Measurements from ENCODE around the gene PAX4. TPM values are rescaled to one million over a fixed set of nuclear protein-coding genes. Genes with fewer than 3 reads are reported as not detected.

Gene PAX4
- polyA plus RNA-seq, 6 donors from 2014 or later, result not detected

DNA sequence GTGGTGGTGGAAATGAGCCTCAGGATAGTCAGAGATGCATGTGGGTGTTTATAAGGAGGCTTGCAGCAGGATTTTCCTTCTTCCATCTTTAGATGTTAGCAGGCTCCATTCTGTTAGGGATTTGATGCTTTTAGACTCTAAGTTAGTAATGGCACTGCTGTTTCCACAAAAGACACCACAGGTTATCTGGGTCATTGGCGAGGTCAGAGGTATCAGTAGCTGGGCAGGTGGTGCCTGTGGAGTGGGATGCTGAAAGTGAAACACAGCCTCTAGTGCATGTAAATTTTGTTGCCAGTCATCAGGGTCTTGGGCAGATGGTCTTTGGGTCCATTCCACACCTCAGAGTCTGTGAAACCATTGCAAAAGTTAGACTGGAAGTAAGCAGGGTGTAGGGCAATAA, 833 bp upstream of the PAX4 start:
- H3K27me3 Mint-ChIP-seq, result peaks cover 30 to 81% (median 63%) of the 10 kb centered on the region in 3 donors
- no peak for ATAC-seq (ENCODE audit: low read depth in 2 of 2)

DNA sequence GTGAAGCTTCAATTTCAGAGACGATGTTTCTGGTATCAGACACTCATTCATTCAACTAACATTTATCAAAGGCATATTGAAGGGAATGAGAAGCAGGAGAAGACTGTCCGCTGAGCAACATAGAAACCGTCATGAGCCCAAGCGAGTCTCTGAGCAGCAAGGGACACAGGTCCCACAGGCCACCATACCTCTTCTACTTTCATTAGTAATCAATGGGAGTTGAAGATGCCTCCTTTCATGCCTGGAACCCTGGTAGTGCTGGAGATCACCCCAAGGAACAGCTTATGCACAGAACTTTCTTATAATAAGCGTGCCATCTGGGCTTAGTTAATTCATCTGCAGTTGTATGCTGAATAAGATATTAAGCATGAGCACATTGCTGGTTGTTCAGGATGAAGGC, 1.2 kb downstream of the PAX4 start:
- Mint-ChIP-seq H3K4me1 (peaks cover 8 to 10% (median 8%) of the 10 kb centered on the region in 3 donors), H3K4me3 (no peak overlapping the region), H3K36me3 (peaks cover 0 to 7% of the 10 kb centered on the region in 2 donors), H3K27me3 (peaks cover 28 to 86% (median 68%) of the 10 kb centered on the region in 3 donors), H3K27ac (no peak overlapping the region), H3K9me3 (peaks cover 0 to 9% (median 1%) of the 10 kb centered on the region in 7 donors)
- no peak for ATAC-seq (ENCODE audit: low read depth in 2 of 2)
- no peak for DNase-seq

More for the DNA sequence above, 833 bp upstream of the PAX4 start:
- Mint-ChIP-seq H3K27ac (no peak overlapping the region), H3K36me3 (no peaks in the 10 kb centered on the region), H3K9me3 (peaks cover 0 to 1% (median 0%) of the 10 kb centered on the region in 7 donors), H3K4me3 (no peak overlapping the region), H3K4me1 (peaks cover 8 to 10% (median 8%) of the 10 kb centered on the region in 3 donors)
- no peak for DNase-seq

DNA sequence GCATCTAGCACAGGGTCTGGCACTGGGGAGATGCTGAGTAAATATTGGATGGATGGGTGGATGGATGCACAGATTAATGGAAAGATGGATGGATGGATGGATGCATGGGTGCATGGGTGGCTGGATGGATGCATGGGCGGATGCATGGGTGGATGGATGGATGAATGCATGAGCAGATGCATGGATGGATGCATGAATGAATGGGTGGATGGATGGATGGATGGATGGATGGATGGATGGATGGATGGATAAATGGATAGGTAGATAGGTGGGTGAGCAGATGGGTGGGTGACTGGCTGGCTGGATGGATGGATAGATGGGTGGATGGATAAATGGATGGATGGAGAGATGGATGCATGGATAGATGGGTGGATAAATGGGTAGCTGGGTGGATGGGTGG, 5.7 kb downstream of the PAX4 start:
- no peaks in the 10 kb centered on the region for H3K4me1 Mint-ChIP-seq
- no peak overlapping the region for H3K4me3 Mint-ChIP-seq
- peaks cover 0 to 9% of the 10 kb centered on the region in 2 donors for H3K36me3 Mint-ChIP-seq
- ATAC-seq (ENCODE audit: low read depth in 2 of 2), result no peak
- no peak overlapping the region for H3K27ac Mint-ChIP-seq
- peaks cover 5 to 57% (median 36%) of the 10 kb centered on the region in 3 donors for H3K27me3 Mint-ChIP-seq
- DNase-seq, result no peak
- H3K9me3 Mint-ChIP-seq, result peaks cover 3 to 15% (median 6%) of the 10 kb centered on the region in 7 donors

DNA sequence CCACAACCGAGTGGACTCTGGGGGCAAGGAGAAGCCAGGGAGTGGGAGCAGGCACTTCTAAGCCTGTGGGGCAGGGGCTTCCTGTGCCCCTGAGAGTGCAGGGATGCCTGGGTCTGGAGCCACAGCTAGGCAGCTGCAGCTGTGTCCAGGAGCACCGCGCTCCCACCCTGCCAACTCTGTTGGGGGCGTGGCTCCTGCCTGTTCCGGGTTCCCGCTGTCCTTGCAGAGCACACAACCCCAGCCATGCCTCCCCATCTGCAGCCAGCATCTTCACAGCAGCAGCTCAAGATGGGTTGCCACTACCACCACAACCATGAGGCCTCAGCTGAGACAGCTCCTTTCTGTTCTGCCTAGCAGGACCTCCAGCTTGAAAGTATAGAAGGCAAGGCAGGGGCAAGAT, 8.6 kb downstream of the PAX4 start:
- no peak for ATAC-seq (ENCODE audit: low read depth in 2 of 2)
- H3K27ac Mint-ChIP-seq, result no peak overlapping the region

DNA sequence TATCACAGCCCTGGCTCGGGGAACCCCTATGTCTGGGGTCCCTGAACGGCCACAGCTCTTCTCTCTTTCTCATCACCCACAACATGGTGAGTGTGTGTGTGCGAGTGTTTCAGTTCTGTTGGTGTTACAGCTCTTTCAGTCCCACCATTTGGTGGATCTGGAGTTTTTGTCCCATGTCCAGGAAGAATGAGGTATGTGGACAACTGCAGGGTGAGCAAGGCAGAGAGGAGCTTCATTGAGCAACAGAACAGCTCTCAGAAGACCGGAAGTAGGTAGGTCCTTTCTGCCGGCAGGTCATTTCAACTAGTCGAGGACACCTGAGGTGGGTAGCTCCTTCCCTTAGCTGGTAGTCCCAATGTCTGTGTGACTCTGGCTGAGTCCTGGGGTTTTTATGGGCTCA, 9.5 kb downstream of the PAX4 start:
- Mint-ChIP-seq H3K27ac (no peak overlapping the region), H3K4me1 (no peaks in the 10 kb centered on the region), H3K9me3 (peaks cover 3 to 13% (median 6%) of the 10 kb centered on the region in 7 donors), H3K4me3 (no peak overlapping the region), H3K27me3 (peaks cover 3 to 33% (median 30%) of the 10 kb centered on the region in 3 donors), H3K36me3 (peaks cover 3 to 9% of the 10 kb centered on the region in 2 donors)
- DNase-seq (no peak), ATAC-seq (ENCODE audit: low read depth in 2 of 2) (no peak)

More for the DNA sequence above, 8.6 kb downstream of the PAX4 start:
- peaks cover 0 to 9% of the 10 kb centered on the region in 2 donors for H3K36me3 Mint-ChIP-seq
- peaks cover 3 to 15% (median 6%) of the 10 kb centered on the region in 7 donors for H3K9me3 Mint-ChIP-seq
- H3K4me3 Mint-ChIP-seq, result no peak overlapping the region
- peaks cover under 1 to 39% (median 36%) of the 10 kb centered on the region in 3 donors for H3K27me3 Mint-ChIP-seq
- DNase-seq, result no peak
- no peaks in the 10 kb centered on the region for H3K4me1 Mint-ChIP-seq

DNA sequence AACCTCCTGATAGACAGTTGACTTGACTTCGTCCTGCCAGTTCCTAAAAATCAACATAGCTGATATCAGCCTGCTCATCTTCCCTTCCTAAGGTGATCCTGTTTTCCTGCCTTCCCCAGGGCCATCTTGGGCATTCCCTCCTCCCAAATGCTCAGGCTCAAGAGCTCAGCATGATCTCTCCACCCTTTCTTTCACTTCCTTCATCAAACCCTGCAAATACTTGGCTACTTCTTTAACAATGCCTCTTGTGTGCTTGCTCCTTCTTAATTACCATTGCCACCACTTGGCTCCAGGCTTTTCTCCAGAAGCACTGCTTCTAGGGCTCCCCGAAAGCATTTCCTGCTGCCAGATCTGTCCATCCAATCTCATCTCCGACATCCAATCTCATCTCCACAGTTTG, 17.1 kb downstream of the PAX4 start:
- peak overlapping the region in 2 of 6 donors; percentile 3 to 18 for H3K27ac Mint-ChIP-seq
- peaks cover 0 to 8% of the 10 kb centered on the region in 2 donors for H3K36me3 Mint-ChIP-seq
- H3K4me3 Mint-ChIP-seq, result no peak overlapping the region
- H3K27me3 Mint-ChIP-seq, result peaks cover 3 to 11% (median 11%) of the 10 kb centered on the region in 3 donors
- H3K4me1 Mint-ChIP-seq, result no peaks in the 10 kb centered on the region
- DNase-seq, result no peak
- H3K9me3 Mint-ChIP-seq, result no peaks in the 10 kb centered on the region
- no peak for ATAC-seq (ENCODE audit: low read depth in 2 of 2)

DNA sequence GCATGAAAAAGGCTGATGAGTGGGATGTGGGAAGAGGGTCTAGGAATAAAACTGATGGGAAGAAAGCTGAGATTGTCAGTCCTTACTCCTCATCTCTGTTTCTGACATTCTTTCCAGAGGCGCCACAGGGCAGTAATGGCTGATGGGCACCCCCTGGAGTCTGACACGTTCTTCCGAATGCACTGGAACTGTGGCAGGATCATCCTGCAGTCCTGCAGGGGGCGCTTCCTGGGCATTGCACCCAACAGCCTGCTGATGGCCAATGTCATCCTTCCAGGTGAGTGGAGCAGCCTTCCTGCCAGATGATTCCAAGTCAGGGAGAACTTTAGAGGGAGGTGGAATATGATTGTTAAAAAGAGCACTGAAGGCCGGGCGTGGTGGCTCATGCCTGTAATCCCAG, 19.6 kb downstream of the PAX4 start:
- Mint-ChIP-seq H3K27me3 (peaks cover 0 to 11% (median 11%) of the 10 kb centered on the region in 3 donors), H3K9me3 (no peaks in the 10 kb centered on the region), H3K4me3 (no peak overlapping the region), H3K36me3 (peaks cover 0 to 5% of the 10 kb centered on the region in 2 donors), H3K4me1 (peaks cover 0 to 6% (median 0%) of the 10 kb centered on the region in 3 donors), H3K27ac (peak overlapping the region in 1 of 6 donors; percentile 34)
- no peak for ATAC-seq (ENCODE audit: low read depth in 2 of 2)
- no peak for DNase-seq

DNA sequence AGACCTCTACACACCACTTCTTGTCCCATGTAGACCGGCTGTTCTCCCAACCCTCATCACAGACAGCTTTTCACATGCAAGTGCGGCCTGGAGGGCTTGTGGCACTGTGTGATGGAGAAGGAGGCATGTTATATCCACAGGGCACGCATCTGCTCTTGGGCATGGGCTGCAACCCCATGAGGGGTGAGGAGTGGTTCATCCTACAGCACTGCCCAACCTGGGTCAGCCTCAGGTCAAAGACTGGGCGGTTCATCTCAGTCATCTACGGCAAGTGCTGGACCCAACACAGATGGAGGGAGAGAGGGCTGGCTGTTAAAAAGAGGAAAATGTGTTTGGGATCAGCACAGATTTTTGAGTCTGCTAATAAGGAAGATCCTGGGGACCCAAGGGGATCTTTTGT, 22.2 kb downstream of the PAX4 start:
- H3K27ac Mint-ChIP-seq, result peak overlapping the region in 1 of 6 donors; percentile 56
- H3K27me3 Mint-ChIP-seq, result peaks cover 0 to 3% (median under 1%) of the 10 kb centered on the region in 3 donors
- H3K4me3 Mint-ChIP-seq, result no peak overlapping the region
- no peaks in the 10 kb centered on the region for H3K9me3 Mint-ChIP-seq
- peaks cover 5 to 9% of the 10 kb centered on the region in 2 donors for H3K36me3 Mint-ChIP-seq
- no peak for ATAC-seq (ENCODE audit: low read depth in 2 of 2)
- DNase-seq, result no peak
- H3K4me1 Mint-ChIP-seq, result peaks cover 6 to 7% (median 6%) of the 10 kb centered on the region in 3 donors

DNA sequence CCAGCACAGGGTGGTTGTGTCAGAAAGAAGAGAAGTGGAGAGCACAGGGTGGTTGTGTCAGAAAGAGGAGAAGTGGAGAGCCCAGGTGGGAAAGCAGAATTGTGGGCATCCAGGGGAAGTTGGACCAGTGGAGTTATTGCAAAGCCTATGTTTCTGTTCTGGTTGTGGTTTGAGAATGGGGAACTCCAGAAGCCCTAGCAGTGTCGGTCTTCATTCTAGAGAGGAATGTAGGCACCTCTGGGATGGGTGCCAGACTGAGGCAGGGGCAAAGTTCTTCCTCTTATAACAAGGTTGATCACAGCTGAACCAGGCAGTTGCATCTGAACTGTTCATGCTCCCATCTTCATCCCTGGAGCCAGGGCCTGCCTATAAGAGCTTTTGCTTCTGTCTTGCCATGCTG, 23.5 kb downstream of the PAX4 start:
- no peak overlapping the region for H3K4me3 Mint-ChIP-seq
- ATAC-seq (ENCODE audit: low read depth in 2 of 2) (no peak), DNase-seq (no peak)
- peaks cover 12 to 14% (median 12%) of the 10 kb centered on the region in 3 donors for H3K4me1 Mint-ChIP-seq
- no peaks in the 10 kb centered on the region for H3K9me3 Mint-ChIP-seq
- peak overlapping the region in 1 of 6 donors; percentile 42 for H3K27ac Mint-ChIP-seq
- H3K27me3 Mint-ChIP-seq, result no peaks in the 10 kb centered on the region
- peaks cover 5 to 9% of the 10 kb centered on the region in 2 donors for H3K36me3 Mint-ChIP-seq

DNA sequence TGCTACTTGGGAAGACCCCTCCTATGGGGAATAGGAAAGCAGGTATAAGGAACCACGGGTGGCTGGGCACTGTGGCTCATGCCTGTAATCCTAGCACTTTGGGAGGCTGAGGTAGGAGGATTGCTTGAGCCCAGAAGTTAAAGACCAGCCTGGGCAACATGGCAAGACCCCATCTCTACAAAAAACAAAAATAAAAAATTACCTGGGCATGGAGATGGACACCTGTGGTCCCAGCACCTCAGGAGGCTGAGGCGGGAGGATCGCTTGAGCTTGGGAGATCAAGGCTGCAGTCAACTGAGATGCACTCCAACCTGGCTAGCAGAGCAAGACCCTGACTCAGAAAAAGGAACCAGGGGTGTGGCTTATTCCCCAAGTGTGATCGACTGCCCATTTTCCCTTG, 25.4 kb downstream of the PAX4 start:
- Mint-ChIP-seq H3K4me1 (peaks cover 22 to 25% (median 22%) of the 10 kb centered on the region in 3 donors), H3K9me3 (no peaks in the 10 kb centered on the region), H3K36me3 (peaks cover 0 to 9% of the 10 kb centered on the region in 2 donors), H3K4me3 (peak overlapping the region in 1 of 8 donors; percentile 56), H3K27me3 (no peaks in the 10 kb centered on the region), H3K27ac (no peak overlapping the region)
- ATAC-seq (ENCODE audit: low read depth in 2 of 2), result no peak
- no peak for DNase-seq

DNA sequence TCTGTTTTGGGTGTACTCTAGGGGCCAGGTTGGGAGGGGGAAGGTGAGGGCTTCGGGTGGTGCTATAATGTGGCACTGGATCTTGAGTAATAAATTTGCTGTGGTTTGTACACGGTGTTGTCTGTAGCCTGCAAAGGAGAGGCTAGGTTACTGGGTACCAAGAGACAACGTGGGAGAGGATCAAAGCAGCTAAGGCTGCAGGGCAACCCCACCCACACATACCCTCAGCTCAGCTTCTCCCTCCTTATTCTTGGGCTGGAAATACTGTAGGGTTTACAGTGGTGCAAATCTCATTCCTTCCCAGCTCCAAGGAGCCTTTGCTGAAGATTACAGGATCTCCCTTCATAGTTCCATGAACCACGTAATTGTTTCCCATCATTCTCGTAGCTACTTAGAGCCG, 26.4 kb downstream of the PAX4 start:
- no peak overlapping the region for H3K27ac Mint-ChIP-seq
- ATAC-seq (ENCODE audit: low read depth in 2 of 2), result no peak
- peak overlapping the region in 2 of 8 donors; percentile 47 to 92 for H3K4me3 Mint-ChIP-seq
- H3K9me3 Mint-ChIP-seq, result no peaks in the 10 kb centered on the region
- H3K27me3 Mint-ChIP-seq, result no peaks in the 10 kb centered on the region
- no peak for DNase-seq
- peaks cover 0 to 9% of the 10 kb centered on the region in 2 donors for H3K36me3 Mint-ChIP-seq
- H3K4me1 Mint-ChIP-seq, result peaks cover 22 to 27% (median 25%) of the 10 kb centered on the region in 3 donors

DNA sequence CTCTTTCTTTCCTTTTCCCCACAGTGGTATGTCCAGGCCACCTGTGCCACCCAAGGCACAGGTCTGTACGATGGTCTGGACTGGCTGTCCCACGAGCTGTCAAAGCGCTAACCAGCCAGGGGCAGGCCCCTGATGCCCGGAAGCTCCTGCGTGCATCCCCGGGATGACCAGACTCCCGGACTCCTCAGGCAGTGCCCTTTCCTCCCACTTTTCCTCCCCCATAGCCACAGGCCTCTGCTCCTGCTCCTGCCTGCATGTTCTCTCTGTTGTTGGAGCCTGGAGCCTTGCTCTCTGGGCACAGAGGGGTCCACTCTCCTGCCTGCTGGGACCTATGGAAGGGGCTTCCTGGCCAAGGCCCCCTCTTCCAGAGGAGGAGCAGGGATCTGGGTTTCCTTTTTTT, 26.8 kb downstream of the PAX4 start:
- H3K27me3 Mint-ChIP-seq, result no peaks in the 10 kb centered on the region
- peaks cover 0 to 9% of the 10 kb centered on the region in 2 donors for H3K36me3 Mint-ChIP-seq
- DNase-seq (no peak), ATAC-seq (ENCODE audit: low read depth in 2 of 2) (no peak)
- H3K9me3 Mint-ChIP-seq, result no peaks in the 10 kb centered on the region
- peaks cover 22 to 30% (median 29%) of the 10 kb centered on the region in 3 donors for H3K4me1 Mint-ChIP-seq
- peak overlapping the region in 2 of 6 donors; percentile 38 to 49 for H3K27ac Mint-ChIP-seq
- H3K4me3 Mint-ChIP-seq, result peak overlapping the region in 3 of 8 donors; percentile 47 to 92 (median 51)

DNA sequence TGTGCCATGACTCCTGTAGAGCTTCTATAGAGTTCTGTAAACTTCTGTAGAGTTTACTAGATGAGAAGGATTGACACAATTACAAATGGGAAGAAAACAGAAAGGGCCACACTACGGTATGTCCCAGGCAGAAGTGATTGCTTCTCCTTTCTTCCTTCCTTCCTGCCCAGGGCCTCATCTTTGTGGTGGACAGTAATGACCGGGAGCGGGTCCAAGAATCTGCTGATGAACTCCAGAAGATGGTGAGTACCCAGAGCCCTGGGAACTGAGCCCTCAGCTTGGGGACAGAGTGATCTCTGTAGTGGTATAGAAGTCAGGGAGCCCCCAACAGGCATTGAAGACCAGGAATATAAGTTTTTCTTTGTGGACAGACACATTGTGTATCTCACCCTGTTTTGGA, 28.0 kb downstream of the PAX4 start:
- no peaks in the 10 kb centered on the region for H3K27me3 Mint-ChIP-seq
- ATAC-seq (ENCODE audit: low read depth in 2 of 2), result no peak
- H3K4me1 Mint-ChIP-seq, result peaks cover 28 to 37% (median 35%) of the 10 kb centered on the region in 3 donors

DNA sequence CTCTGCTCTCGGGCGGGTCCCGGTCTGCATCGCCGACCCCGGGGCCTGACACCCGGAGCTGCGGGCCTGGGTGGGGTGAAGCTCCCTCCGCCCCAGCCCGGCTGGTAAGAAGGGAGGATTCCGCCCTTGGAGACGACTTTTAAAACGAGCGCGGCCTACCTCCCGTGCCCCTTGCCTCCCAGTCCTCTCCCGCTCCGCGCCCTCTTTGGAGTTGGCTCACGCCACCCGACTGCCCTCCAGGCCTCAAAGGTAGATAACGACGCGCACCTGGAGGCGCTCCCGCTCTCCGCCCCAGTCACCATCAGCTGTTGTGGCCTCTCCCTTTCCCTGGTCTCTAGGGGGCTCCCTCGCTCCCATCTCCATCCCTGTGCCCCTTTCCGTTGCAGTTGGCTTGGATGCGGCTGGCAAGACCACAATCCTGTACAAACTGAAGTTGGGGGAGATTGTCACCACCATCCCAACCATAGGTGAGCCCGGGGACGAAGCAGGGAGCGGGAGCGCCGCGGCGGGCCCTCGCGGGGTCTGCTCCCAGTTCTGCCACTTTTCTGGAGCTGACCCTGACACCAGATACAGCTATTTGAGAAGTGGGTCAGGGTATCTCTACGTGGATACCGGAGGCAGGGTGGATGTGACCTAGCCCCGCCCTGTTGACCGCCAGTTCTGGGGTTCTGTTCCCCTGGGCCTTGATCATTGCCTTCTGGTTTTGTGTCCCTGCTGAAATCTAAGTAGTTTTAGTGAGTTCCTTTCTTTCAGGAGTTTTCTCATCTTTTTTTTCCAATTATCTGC, 29.1 kb downstream of the PAX4 start:
- DNase-seq (no peak), ATAC-seq (ENCODE audit: low read depth in 2 of 2) (peak in 1 of 2 donors; percentile 1)
- Mint-ChIP-seq H3K9me3 (no peaks in the 10 kb centered on the region), H3K27me3 (no peaks in the 10 kb centered on the region), H3K36me3 (peaks cover 0 to 9% of the 10 kb centered on the region in 2 donors), H3K4me1 (peaks cover 32 to 47% (median 45%) of the 10 kb centered on the region in 3 donors), H3K27ac (peak overlapping the region; percentile 82 to 96 (median 94)), H3K4me3 (peak overlapping the region; percentile 90 to 98 (median 94))

More for the DNA sequence above, 28.0 kb downstream of the PAX4 start:
- Mint-ChIP-seq H3K36me3 (peaks cover 0 to 9% of the 10 kb centered on the region in 2 donors), H3K4me3 (peak overlapping the region; percentile 90 to 98 (median 94)), H3K27ac (peak overlapping the region in 4 of 6 donors; percentile 80 to 95 (median 85)), H3K9me3 (no peaks in the 10 kb centered on the region)
- DNase-seq, result no peak

Data from naive B cell (primary cell).